Upper lobe of right lung (tissue), 1 donor: Measurements from ENCODE around the gene KIF21B. TPM values are rescaled to one million over a fixed set of nuclear protein-coding genes. Genes with fewer than 3 reads are reported as not detected.
"Not testable (repeated sequence)": the region's sequence is repeated elsewhere in the genome, so short reads cannot be mapped to it uniquely, and the experiment has no call there.

ENCODE experiments used
- ATAC-seq: fragments of 200-7000 bp; cut with Tn5 transposase; one replicate; pipeline ENCODE4 v1.9.1; 2020; ENCODE audit warnings: mild to moderate bottlenecking, moderate library complexity
- DNase-seq: peaks from one replicate; pipeline ENCODE4 v3.0.0-alpha.2; 2020
- H3K27ac ChIP-seq: fragments of 200-600 bp; one replicate; pipeline ENCODE4 v1.8.0; 2022
- H3K27me3 ChIP-seq: fragments of 200-600 bp; one replicate; pipeline ENCODE4 v1.8.0; 2022; ENCODE audit warnings: mild to moderate bottlenecking
- H3K36me3 ChIP-seq: fragments of 200-600 bp; one replicate; pipeline ENCODE4 v1.8.0; 2022
- H3K4me1 ChIP-seq: fragments of 200-600 bp; one replicate; pipeline ENCODE4 v1.8.0; 2022
- H3K4me3 ChIP-seq: fragments of 200-600 bp; one replicate; pipeline ENCODE4 v1.8.0; 2022; ENCODE audit warnings: mild to moderate bottlenecking
- H3K9me3 ChIP-seq: fragments of 200-600 bp; one replicate; pipeline ENCODE4 v1.8.0; 2022
- CTCF ChIP-seq: fragments of 200-600 bp; IDR thresholded peaks from one replicate; pipeline ENCODE4 v1.8.0; 2022; ENCODE audit warnings: antibody characterized with exemption
- intact Hi-C: fragments of 100-400 bp; cut with DNase I; formaldehyde crosslinking; loops from one replicate; pipeline ENCODE4 v1.11.0; 2022
- total RNA-seq: library from RNA; stranded (reverse); fragmentation: NEBNext Ultra II Directional; extraction: Animal tissue kit (Norgen Biotek cat#: 25700); gene quantifications from one replicate; pipeline ENCODE4 v1.2.1, GENCODE V29; 2021
- donor health status: DM: no; HTN: yes; CAD: no; lungs with severe emphysema.

KIF21B gene
- total RNA-seq, 1 donor from 2014 or later, result 5.7 TPM

- H3K27me3 ChIP-seq, result no peaks in the 10 kb centered on the region
- DNase-seq (no peak), ATAC-seq (peak; percentile 84)
- intact Hi-C loops, result no loop called here
- no peak overlapping the region for H3K27ac ChIP-seq
- H3K36me3 ChIP-seq, result no peaks in the 10 kb centered on the region
- H3K4me3 ChIP-seq, result no peak overlapping the region
- H3K4me1 ChIP-seq, result no peaks in the 10 kb centered on the region
- H3K9me3 ChIP-seq, result peaks cover 7% of the 10 kb centered on the region
- no peak for TF ChIP-seq CTCF
These were observed 84.6 kb downstream of the KIF21B start for GRCh38 chr1:200938955-200939354.

- intact Hi-C loops, H3K4me3 ChIP-seq, H3K27me3 ChIP-seq, DNase-seq, H3K27ac ChIP-seq, H3K4me1 ChIP-seq, H3K36me3 ChIP-seq, H3K9me3 ChIP-seq, ATAC-seq: not testable (repeated sequence)
These were observed 88.1 kb downstream of the KIF21B start for GRCh38 chr1:200935286-200935962.

- Histone ChIP-seq H3K4me1 (no peaks in the 10 kb centered on the region), H3K27me3 (no peaks in the 10 kb centered on the region), H3K36me3 (no peaks in the 10 kb centered on the region), H3K9me3 (no peaks in the 10 kb centered on the region), H3K4me3 (no peak overlapping the region), H3K27ac (no peak overlapping the region)
- no peak for ATAC-seq
- no peak for TF ChIP-seq CTCF
- intact Hi-C loops, result no loop called here
- no peak for DNase-seq
These were observed 88.8 kb downstream of the KIF21B start for GRCh38 chr1:200934676-200935245.

GRCh38 chr1:200931776-200932175 is 91.7 kb downstream of the KIF21B start:
- H3K27ac ChIP-seq, result no peak overlapping the region
- no peak for DNase-seq
- no peaks in the 10 kb centered on the region for H3K4me1 ChIP-seq
- no peak for ATAC-seq
- no peaks in the 10 kb centered on the region for H3K27me3 ChIP-seq
- TF ChIP-seq CTCF, result no peak
- H3K4me3 ChIP-seq, result no peak overlapping the region
- intact Hi-C loops, result no loop called here
- no peaks in the 10 kb centered on the region for H3K9me3 ChIP-seq
- no peaks in the 10 kb centered on the region for H3K36me3 ChIP-seq

GRCh38 chr1:200930285-200930684 is 93.2 kb downstream of the KIF21B start:
- H3K4me3 ChIP-seq, H3K27ac ChIP-seq, ATAC-seq: not testable (repeated sequence)

GRCh38 chr1:200929530-200930278 is 93.8 kb downstream of the KIF21B start:
- Histone ChIP-seq H3K27me3 (no peaks in the 10 kb centered on the region), H3K4me1 (no peaks in the 10 kb centered on the region), H3K9me3 (no peaks in the 10 kb centered on the region), H3K4me3 (no peak overlapping the region), H3K36me3 (no peaks in the 10 kb centered on the region), H3K27ac (no peak overlapping the region)
- no peak for ATAC-seq
- no peak for TF ChIP-seq CTCF
- no peak for DNase-seq
- intact Hi-C loops, result no loop called here

More at GRCh38 chr1:200930285-200930684, 93.2 kb downstream of the KIF21B start:
- H3K36me3 ChIP-seq, DNase-seq, H3K9me3 ChIP-seq, intact Hi-C loops, H3K4me1 ChIP-seq, H3K27me3 ChIP-seq: not testable (repeated sequence)
